ENCODE measurements around the gene ITFG1.
"Not testable (repeated sequence)": the region's sequence is repeated elsewhere in the genome, so short reads cannot be mapped to it uniquely, and the experiment has no call there.

The ITFG1 gene

GRCh38 chr16:47413041-47413440 lies 47.8 kb downstream of the ITFG1 start:
- no peak for DNase-seq (ENCODE audit: low read depth)

- DNase-seq (ENCODE audit: low read depth) = no peak
Observed at GRCh38 chr16:47408491-47408890, 52.4 kb downstream of the ITFG1 start.

DNA sequence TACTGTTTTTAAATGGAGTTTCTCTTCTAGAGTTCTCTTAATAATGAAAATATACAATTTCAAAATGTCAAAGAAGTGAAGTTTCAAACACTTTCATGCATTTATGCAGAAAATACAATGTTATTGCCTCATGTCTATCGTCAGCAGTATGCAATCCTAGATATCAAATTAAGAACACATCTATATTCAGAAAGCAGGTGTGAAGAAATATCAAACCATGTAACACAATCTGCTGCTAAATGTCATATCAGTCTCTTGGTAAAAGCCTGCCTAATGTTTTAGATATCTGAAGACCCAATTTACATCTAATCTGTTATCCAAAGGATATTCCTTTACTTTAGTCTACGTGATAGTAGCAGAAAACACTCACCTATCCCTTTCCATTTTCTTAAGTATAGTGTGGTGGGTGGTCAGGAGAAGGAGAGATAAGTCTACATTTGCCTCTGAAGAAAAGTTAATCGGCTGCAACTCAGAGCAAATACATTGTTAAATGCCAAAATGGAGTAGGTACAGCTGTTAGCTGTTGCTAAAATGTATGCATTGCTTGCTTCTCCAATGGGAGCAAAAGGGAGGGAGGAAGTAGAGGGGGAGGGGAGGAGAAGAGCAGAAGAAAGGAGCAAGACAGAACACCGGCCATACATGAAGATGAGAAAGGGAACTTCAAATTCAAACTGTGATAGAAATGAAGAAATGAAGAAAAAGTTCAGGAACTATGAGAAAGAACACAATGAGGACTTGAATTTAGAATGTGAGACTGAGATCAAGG lies 64.9 kb downstream of the ITFG1 start:
- no peak for DNase-seq (ENCODE audit: low read depth)

GRCh38 chr16:47392081-47392480 lies 68.8 kb downstream of the ITFG1 start:
- DNase-seq (ENCODE audit: low read depth) = no peak

GRCh38 chr16:47388705-47389104 lies 72.2 kb downstream of the ITFG1 start:
- no peak for DNase-seq (ENCODE audit: low read depth)

DNA sequence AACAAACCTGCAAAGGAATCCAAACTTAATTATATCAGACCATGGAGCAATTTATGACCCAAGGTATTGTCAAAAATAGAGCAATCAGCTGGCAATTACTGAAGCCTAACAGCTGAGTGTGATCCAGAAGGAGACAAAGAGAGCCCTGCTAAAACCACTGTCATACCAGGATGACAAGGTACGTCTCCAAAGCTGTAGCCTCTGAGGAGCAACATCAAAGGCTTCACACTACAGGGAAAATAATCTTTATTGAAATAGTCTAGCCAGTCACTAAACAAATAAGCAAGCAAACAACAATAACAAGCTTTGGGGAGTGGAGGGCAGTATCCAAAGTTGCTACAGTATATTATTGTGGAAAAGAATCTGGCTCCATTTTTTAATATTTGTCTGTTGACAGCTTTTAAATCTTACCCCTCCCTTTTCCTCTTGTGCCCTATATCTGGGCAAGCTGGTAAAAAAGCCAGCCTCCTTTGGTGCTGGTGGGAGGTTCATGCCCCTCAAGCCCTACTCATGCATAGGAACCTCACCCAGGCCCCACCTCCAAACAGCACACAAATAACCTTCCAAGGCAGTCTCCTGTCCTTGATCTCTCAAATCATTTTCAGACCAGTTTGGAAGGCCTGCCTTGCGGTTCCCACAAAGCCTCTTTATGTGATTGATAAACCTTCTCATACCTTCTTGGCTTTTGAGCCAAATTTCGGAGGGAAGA lies 73.7 kb downstream of the ITFG1 start:
- no peak for DNase-seq (ENCODE audit: low read depth)

- DNase-seq (ENCODE audit: low read depth) = no peak
Observed at GRCh38 chr16:47386201-47386718, 74.6 kb downstream of the ITFG1 start.

DNA sequence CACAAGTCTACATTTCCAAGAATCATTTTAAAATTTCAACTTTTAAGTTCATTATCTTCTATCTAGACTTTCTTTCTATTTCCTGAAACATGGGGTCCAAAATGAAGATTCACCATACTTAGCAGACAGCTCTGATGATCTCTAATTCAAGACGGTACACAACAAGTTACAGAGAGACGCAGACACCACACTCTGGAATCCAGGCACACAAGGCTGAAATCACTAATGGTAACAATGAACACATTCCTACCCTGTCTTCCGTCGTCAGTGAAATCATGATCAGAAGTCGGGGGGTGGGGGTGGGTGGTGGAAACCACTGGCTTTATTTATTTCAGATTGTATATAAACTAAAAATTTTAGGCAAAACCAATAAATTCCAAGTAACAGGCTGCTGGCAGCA lies 78.5 kb downstream of the ITFG1 start:
- no peak for DNase-seq (ENCODE audit: low read depth)

GRCh38 chr16:47377154-47377553 lies 83.7 kb downstream of the ITFG1 start:
- DNase-seq (ENCODE audit: low read depth) = no peak

DNA sequence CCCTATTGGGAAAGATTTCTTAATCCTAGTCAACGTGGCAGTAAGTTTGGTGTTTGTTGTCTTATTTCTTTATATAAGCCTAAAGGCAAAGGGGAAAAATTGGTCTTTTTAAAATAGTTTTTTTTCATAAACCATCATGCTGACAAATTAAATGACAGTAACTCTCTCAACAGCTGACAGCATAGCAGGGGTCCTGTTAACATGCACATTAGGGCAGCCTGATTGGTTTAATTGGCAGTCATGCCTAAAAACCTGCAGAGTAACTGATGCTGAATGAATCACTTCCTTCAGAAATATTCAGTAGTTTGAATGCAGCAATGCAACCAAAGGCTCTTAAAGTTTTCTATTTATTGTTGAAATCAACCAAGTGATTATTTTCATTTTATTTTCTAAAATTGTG lies 85.4 kb downstream of the ITFG1 start:
- DNase-seq (ENCODE audit: low read depth) = no peak

- no peak for DNase-seq (ENCODE audit: low read depth)
Observed at GRCh38 chr16:47374629-47375028, 86.2 kb downstream of the ITFG1 start.

GRCh38 chr16:47371271-47372014 lies 89.4 kb downstream of the ITFG1 start:
- no peak for DNase-seq (ENCODE audit: low read depth)

DNA sequence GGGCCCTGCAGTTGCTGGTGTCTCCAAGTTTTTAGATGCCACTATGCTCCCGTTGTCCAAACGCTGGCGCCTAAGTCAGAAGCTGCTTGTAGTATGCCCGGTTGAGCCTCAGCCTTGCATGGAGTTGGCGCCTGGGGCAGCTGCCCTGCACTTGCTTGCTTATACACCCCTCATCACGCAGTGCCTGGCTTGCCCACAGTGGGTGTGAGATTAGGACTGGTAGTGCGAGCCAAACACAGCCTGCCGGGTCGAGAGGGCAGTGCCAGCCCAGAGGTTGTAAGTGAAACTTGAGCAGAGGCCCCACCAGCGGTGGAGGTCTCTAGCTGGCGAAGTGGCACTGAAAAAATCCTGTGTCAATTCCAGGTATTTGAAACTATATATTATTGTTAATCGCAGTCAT lies 90.3 kb downstream of the ITFG1 start:
- no peak for DNase-seq (ENCODE audit: low read depth)

DNA sequence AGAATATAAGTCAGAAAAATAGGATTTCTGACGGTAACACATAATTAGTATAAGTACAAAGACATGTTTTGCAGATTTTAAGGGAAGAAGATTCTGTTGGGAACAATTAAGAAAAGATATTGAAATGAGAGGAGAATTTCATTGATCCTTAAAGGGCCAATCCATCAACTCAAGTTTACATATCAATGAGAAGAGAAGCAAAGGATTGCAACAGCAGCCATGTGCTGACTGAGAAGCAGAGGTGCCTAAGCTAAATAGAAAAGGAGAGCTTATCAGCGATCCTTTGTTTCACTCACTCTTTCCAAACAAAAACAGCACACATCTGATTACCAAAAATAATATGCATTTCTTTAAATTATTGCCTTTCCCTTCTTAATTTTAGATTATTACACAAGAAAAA lies 94.6 kb downstream of the ITFG1 start:
- no peak for DNase-seq (ENCODE audit: low read depth)

- no peak for DNase-seq (ENCODE audit: low read depth)
Observed at GRCh38 chr16:47363761-47364160, 97.1 kb downstream of the ITFG1 start.

DNA sequence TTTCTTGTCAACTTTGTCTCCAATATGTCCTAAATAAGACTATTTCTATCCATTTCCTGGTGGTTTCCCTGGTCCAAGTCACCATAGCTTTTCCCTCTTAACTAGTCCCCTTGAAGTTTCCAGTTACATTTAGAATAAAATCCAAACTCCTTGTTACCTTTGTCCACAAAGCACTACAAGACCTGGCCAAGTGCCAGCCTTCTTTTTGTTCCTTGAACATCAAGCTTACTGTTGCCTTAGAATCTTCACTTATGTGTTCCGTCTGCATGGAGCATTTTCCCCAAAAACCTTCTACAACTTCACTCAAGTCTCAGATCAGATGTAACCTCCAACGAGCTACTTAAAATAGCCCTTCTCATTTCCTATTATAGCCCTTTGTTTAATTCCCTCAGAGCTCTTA lies 101.4 kb downstream of the ITFG1 start:
- no peak for DNase-seq (ENCODE audit: low read depth)

- DNase-seq (ENCODE audit: low read depth) = peak; percentile 17
Observed at GRCh38 chr16:47358816-47359215, 102.0 kb downstream of the ITFG1 start.

DNA sequence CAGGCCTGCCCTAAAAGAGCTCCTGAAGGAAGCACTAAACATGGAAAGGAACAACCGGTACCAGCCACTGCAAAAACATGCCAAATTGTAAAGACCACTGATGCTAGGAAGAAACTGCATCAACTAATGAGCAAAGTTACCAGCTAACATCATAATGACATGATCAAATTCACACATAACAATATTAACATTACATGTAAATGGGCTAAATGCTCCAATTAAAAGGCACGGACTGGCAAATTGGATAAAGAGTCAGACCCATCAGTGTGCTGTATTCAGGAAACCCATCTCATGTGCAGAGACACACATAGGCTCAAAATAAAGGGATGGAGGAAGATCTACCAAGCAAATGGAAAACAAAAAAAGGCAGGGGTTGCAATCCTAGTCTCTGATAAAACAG lies 111.8 kb downstream of the ITFG1 start:
- DNase-seq (ENCODE audit: low read depth) = not testable (repeated sequence)

DNA sequence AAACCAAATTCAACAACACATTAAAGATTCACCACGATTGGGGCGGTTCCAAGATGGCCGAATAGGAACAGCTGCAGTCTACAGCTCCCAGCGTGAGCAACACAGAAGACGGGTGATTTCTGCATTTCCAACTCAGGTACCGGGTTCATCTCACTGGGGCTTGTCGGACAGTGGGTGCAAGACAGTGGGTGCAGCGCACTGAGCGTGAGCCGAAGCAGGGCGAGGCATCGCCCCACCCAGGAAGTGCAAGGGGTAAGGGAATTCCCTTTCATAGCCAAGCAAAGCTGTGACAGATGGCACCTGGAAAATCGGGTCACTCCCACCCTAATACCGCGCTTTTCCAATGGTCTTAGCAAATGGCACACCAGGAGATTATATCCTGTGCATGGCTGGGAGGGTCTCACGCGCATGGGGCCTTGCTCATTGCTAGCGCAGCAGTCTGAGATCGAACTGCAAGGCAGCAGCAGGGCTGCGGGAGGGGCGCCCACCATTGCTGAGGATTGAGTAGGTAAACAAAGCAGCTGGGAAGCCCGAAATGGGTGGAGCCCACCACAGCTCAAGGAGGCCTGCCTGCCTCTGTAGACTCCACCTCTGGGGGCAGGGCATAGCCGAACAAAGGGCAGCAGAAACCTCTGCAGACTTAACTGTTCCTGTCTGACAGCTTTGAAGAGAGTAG lies 113.7 kb downstream of the ITFG1 start:
- DNase-seq (ENCODE audit: low read depth) = not testable (repeated sequence)

DNA sequence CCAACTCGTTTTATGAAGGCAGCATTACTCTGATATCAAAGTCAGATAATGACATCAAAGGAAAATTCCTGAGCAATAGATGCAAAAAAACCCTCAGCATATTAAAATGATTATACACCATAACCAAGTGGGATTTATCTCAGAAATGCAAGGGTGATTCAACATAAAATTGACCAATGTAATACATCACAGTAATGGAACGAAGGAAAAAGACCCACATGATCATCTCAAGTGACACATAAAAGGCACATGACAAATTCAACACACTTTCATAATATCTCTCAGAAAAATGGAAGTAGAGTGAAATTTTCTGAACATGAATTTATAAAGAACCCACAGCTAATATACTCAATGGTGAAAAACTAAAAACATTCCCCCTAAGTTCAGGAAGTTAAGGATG lies 118.8 kb downstream of the ITFG1 start:
- no peak for DNase-seq (ENCODE audit: low read depth)

DNA sequence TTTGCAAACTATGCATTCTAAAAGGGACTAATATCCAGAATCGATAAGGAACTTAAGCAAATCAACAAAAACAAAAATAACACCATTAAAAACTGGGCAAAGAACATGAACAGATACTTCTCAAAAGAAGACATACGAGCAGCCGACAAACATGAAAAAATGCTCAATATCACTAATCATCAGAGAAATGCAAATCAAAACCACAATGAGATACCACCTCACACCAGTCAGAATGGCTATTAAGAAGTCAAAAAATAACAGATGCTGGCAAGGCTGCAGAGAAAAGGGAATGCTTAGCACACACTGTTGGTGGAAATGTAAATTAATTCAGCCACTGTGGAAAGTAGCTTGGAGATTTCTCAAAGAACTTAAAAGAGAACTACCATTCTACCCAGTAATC lies 130.3 kb downstream of the ITFG1 start:
- DNase-seq (ENCODE audit: low read depth) = not testable (repeated sequence)

DNA sequence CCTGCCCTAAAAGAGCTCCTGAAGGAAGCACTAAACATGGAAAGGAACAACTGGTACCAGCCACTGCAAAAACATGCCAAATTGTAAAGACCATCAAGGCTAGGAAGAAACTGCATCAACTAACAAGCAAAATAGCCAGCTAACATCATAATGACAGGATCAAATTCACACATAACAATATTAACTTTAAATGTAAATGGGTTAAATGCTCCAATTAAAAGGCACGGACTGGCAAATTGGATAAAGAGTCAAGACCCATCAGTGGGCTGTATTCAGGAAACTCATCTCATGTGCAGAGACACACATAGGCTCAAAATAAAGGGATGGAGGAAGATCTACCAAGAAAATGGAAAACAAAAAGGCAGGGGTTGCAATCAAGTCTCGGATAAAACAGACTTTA lies 136.6 kb downstream of the ITFG1 start:
- DNase-seq (ENCODE audit: low read depth) = not testable (repeated sequence)
